Uterus (tissue), 4 donors: ENCODE measurements around the gene INIP. TPM values are rescaled to one million over a fixed set of nuclear protein-coding genes. Genes with fewer than 3 reads are reported as not detected.

ENCODE experiments used
- DNase-seq, 2 donors: peaks; one replicate each; pipeline ENCODE4 v3.0.0-alpha.2; 2019 to 2020
- H3K27ac ChIP-seq, 2 donors: fragments of 200-600 bp; sonication (generic); 1 replicate in 1 of 2; 2 replicates in 1 of 2; pipeline ENCODE4 v1.5.1; 2016 to 2018
- H3K27me3 ChIP-seq, 2 donors: fragments of 200-600 bp; sonication (generic); one replicate each; pipeline ENCODE4 v1.5.1; 2018 to 2019; ENCODE audit warnings: control low read depth in 1 of 2
- H3K36me3 ChIP-seq, 2 donors: fragments of 200-600 bp; sonication (generic); one replicate each; pipeline ENCODE4 v1.5.1; 2019; ENCODE audit warnings: control low read depth in 1 of 2
- H3K4me1 ChIP-seq, 2 donors: fragments of 200-600 bp; sonication (generic); one replicate each; pipeline ENCODE4 v1.5.1; 2018 to 2019; ENCODE audit warnings: control low read depth in 1 of 2
- H3K4me3 ChIP-seq, 2 donors: fragments of 200-600 bp; sonication (generic); 1 replicate in 1 of 2; 2 replicates in 1 of 2; pipeline ENCODE4 v1.5.1; 2018 to 2019; ENCODE audit warnings: mild to moderate bottlenecking in 1 of 2
- H3K9me3 ChIP-seq, 2 donors: fragments of 200-600 bp; sonication (generic); one replicate each; pipeline ENCODE4 v1.5.1; 2019; ENCODE audit warnings: control low read depth in 1 of 2
- CTCF ChIP-seq, 4 experiments: fragments of 200-600 bp in 2 of 4; fragments of 450-650 bp in 2 of 4; sonication (generic) in 2 of 4; IDR thresholded peaks; one replicate each; pipeline ENCODE4 v1.5.1; 2016 to 2019; ENCODE audit warnings: antibody characterized with exemption in 4 of 4, mild to moderate bottlenecking in 2 of 4, moderate library complexity in 1 of 4
- POLR2A ChIP-seq, 2 donors: fragments of 450-650 bp; IDR thresholded peaks; one replicate each; pipeline ENCODE4 v1.6.1; 2016; ENCODE audit warnings: antibody characterized with exemption in 2 of 2, mild to moderate bottlenecking in 1 of 2, moderate library complexity in 1 of 2
- intact Hi-C: fragments of 100-400 bp; cut with DNase I; formaldehyde crosslinking; loops from one replicate; pipeline ENCODE4 v1.15.1; 2023; ENCODE audit warnings: low total_unique reads
- total RNA-seq, 4 donors: library from RNA; depleted of rRNA in 3 of 4; stranded (reverse); fragments of >200 nt in 3 of 4; gene quantifications; one replicate each; pipeline versions ENCODE4 v1.1.0 to v1.2.4, GENCODE V29; 2014 to 2023
- donor health status: DM: yes; HTN: yes; CAD: no.

The INIP gene
- total RNA-seq, 4 donors from 2014 or later: 15.2 to 215 (median 57.6) TPM

GRCh38 chr9:112705768-112706427 lies 12.0 kb downstream of the INIP start:
- Histone ChIP-seq H3K4me1 (no peaks in the 10 kb centered on the region), H3K9me3 (no peaks in the 10 kb centered on the region), H3K27me3 (no peaks in the 10 kb centered on the region), H3K36me3 (no peaks in the 10 kb centered on the region), H3K27ac (no peak overlapping the region), H3K4me3 (no peak overlapping the region)
- DNase-seq: peak in 1 of 2 donors; percentile 27
- intact Hi-C loops: no loop called here
- TF ChIP-seq CTCF (IDR thresholded peaks at IDR 0.05) (peak; percentile 13 to 44 (median 22)), POLR2A (IDR thresholded peaks at IDR 0.05) (no peak)

- no peak overlapping the region for H3K4me3 ChIP-seq
- TF ChIP-seq CTCF (IDR thresholded peaks at IDR 0.05): no peak
- intact Hi-C loops: no loop called here
These were observed 14.6 kb downstream of the INIP start for GRCh38 chr9:112703304-112703703.

GRCh38 chr9:112700085-112700484 lies 17.8 kb downstream of the INIP start:
- intact Hi-C loops: no loop called here
- no peaks in the 10 kb centered on the region for H3K4me1 ChIP-seq
- H3K9me3 ChIP-seq: no peaks in the 10 kb centered on the region
- no peak for TF ChIP-seq CTCF (IDR thresholded peaks at IDR 0.05)
- no peak for TF ChIP-seq POLR2A (IDR thresholded peaks at IDR 0.05)
- H3K27me3 ChIP-seq: no peaks in the 10 kb centered on the region
- H3K36me3 ChIP-seq: no peaks in the 10 kb centered on the region
- no peak overlapping the region for H3K27ac ChIP-seq
- H3K4me3 ChIP-seq: no peak overlapping the region
- no peak for DNase-seq

More at GRCh38 chr9:112703304-112703703, 14.6 kb downstream of the INIP start:
- H3K36me3 ChIP-seq: no peaks in the 10 kb centered on the region
- DNase-seq: no peak
- H3K4me1 ChIP-seq: no peaks in the 10 kb centered on the region
- no peaks in the 10 kb centered on the region for H3K9me3 ChIP-seq
- no peaks in the 10 kb centered on the region for H3K27me3 ChIP-seq
- no peak overlapping the region for H3K27ac ChIP-seq

- Histone ChIP-seq H3K4me1 (no peaks in the 10 kb centered on the region), H3K4me3 (no peak overlapping the region), H3K36me3 (no peaks in the 10 kb centered on the region), H3K9me3 (no peaks in the 10 kb centered on the region), H3K27ac (no peak overlapping the region), H3K27me3 (no peaks in the 10 kb centered on the region)
- intact Hi-C loops: no loop called here
- TF ChIP-seq POLR2A (IDR thresholded peaks at IDR 0.05) (no peak), CTCF (IDR thresholded peaks at IDR 0.05) (no peak)
- no peak for DNase-seq
These were observed 18.7 kb downstream of the INIP start for GRCh38 chr9:112699230-112699629.

GRCh38 chr9:112696461-112696860 lies 21.5 kb downstream of the INIP start:
- Histone ChIP-seq H3K4me3 (no peak overlapping the region), H3K4me1 (no peaks in the 10 kb centered on the region), H3K36me3 (no peaks in the 10 kb centered on the region), H3K27ac (no peak overlapping the region), H3K9me3 (no peaks in the 10 kb centered on the region), H3K27me3 (no peaks in the 10 kb centered on the region)
- TF ChIP-seq POLR2A (IDR thresholded peaks at IDR 0.05) (no peak), CTCF (IDR thresholded peaks at IDR 0.05) (no peak)
- intact Hi-C loops: no loop called here
- DNase-seq: no peak
